GM21528 (cell line): ENCODE data around the gene CDK5.
"Not testable (repeated sequence)": the region's sequence is repeated elsewhere in the genome, so short reads cannot be mapped to it uniquely, and the experiment has no call there.

Experiments used
- ATAC-seq: cut with Tn5 transposase; IDR thresholded peaks from one replicate; pipeline ENCODE4 v1.9.1; 2021; ENCODE audit warnings: mild to moderate bottlenecking, moderate library complexity; ENCODE audit not compliant: unreplicated experiment, low FRiP score

CDK5 gene

DNA sequence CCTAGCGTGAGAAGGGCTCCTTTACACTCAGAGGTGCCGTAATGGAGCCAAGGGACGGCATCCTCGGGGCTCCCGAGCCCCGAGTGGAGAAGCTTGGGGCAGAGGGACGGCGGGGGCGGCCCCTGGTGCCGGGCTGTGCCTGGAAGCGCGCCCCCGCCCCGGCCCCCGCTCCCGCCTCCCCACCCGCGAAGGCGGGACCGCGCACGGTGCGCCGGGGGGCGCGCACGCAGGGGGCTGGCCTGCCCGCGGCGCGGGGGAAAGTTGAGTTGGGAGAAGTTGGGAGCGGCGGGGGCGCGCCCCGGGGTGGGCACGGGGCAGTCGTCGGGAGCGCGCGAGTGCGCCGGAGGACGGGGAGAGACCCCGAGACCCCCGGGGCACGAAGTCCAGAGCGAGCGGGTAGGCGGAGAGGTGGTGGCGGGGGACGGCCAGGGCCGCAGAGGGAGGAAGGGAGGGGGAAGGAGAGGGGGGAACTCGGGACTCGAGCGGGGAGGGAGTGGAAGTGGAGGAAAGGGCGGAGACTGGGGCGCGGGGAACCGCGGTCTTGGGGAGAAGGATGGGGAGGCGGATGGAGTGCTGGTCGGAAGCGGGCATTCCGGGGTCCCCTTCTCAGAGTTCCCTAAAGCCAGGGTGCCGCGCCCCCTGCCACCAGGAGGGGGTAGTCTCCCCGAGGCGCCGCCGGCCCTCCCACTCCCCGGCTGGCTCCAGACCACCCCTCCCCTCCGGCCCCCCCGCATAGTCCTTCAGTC is 1.8 kb upstream of the CDK5 start, which contains the start of gene SLC4A2:
Gene SLC4A2 (plus strand): TSS at position 223 of the 746 bp plus-strand sequence. CDS start 2,399 bp downstream, outside the sequence.
- ATAC-seq: peak; percentile 32

DNA sequence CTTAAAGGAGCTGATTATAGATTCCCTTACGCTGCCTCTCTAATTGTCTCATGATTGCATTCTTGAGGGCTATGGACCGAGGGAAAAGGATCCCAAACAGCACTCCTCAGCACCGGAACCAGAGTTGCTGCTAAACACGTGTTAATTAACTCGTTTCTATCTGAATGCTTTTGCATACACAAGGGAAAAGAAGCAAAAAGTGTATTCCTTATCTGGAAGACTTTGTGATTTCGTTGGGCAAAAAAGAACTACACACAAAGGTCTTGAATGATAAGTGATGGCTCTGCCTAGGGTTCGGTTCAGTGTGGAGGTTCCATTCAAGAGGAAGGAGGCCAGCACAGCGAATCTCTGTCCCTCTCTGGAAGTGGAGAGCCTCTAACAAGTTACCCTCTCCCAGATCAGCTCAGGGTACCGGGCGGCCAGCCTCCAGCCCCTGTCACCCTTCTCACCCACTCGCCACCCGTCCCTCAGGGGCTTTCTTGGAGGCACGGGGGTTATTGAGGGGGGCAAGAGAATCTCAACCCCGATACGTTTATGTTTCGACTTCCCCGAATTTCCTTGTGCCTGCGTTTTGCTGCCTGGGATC is 1.2 kb upstream of the CDK5 start:
- no peak for ATAC-seq

DNA sequence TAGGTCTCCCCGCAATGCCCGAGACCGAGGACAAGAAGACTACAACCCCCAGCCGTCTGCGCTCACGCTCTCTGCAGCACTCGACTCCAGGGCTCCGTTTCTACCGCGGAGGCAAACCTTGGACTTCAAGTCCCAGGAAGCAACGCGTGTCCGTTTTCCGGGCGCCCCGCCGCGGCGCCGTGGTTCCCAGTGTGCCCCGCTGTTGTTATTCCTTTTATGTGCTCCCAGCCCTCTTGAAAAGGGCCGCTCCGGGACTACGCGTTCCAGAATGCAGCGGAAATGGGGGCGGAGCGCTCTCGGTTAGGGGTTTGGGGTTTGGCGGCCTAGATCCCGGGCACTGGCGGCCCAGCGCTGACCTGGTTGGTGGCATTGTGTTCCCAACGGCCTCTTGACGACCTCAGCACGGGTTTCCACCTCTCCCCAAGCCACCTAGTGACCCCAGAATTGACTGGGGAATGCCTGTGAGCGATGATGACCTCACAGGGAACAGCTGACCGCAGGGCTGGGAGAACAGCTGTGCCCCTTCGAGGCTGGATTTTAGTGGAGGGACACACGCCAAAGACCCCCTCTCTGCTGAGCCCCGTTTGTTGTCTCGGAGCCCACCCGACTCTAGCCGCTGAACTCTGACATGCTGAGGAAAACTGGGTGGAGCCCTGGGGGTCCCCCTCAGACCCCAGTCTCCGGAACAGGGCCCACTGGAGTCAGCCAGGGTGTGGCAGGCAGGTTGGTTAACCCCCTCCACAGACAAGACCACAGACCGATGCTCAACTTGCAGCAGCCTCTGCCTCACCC is 488 bp upstream of the CDK5 start:
- ATAC-seq: peak; percentile 82

DNA sequence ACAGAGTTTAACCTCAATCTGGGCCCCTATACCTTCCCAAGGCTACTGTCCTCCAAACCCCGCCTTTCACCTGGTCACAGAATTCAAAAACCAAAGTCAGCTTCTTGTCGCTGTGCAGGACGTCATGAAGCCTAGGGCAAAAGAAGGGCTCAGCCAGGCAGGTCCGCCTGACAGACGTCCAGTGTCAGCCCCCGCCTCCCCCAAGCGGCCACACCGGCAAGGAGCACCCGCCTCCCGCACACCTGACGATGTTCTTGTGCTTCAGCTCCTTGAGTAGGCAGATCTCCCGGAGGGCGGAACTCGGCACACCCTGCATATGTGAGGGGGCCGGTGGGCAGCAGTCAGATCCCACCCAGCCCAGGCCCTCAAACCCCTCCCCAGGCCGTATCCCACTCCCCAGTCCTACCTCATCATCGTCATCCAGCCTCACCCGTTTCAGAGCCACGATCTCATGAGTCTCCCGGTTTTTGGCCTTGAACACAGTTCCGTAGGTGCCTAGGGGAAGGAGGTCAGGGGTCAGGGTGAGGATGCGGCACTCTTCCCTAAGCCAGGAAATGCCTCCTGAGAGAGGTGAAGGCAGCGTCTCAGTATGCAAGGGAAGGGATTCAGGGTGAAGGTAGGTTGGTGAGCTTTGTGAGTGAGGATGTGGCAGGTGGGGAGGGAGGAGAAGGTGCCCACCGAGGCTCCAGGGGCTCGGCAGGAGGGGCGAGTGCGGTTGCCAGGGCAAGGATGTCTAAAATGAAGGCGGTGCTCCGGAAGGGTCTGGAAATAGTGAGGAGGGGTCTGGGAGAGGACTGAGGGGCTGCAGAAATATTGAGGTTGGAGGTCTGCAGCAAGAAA is 811 bp downstream of the CDK5 start:
- ATAC-seq: no peak

DNA sequence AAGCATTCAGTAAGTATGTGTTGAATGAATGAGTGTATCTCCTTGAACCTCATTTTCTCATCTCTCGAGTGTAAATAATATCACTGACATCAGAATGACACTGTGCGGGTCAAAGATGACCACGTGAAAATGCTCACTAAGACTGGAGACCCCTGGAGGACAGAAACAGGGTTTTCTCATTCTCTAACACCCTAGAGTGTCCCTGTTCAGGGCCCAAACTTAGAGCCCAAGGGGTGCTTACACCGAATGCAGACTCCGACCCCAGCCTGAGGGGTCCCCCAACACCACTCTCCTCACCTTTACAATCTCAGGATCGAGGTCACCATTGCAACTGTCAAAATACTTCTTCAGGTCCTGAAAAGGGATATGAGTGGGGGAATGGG is 1.4 kb downstream of the CDK5 start:
- no peak for ATAC-seq

DNA sequence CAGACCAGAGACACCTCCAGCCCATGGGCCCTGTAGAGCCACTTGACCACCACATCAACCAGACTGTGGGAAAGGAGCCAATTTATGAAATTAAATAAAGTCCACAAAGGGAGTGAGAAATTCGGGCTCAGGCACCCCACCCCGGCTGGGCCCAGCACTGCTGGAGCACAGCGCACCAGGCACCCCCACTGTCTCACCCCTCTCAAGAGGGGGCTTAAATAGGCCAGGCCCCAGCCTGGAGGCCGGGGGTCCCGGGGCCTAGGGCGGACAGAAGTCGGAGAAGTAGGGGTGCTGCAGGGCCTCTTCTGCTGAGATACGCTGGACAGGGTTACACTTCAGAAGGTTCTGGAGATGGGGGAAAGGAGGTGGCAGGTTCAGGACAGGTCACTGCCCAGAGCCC is 3.9 kb downstream of the CDK5 start:
- ATAC-seq: no peak

DNA sequence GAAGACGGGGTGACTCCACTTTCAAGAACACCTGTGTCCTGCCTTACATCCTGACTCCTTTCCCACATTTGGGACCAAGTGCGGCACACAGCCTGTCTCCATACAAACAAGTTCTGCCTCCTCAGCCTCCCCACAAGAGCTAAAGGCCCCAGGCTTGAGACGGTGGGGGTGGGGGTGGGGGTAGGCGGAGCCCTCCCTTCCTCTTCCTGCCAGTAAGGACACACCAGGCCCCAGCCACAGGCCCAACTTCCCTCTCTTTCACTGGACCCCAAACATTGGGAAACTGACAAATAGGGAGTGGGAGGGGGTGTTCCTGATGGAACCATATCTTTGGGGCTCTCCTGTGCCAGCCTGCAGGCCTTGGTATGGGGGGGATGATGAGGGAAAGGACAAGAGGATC is 4.6 kb downstream of the CDK5 start:
- no peak for ATAC-seq

DNA sequence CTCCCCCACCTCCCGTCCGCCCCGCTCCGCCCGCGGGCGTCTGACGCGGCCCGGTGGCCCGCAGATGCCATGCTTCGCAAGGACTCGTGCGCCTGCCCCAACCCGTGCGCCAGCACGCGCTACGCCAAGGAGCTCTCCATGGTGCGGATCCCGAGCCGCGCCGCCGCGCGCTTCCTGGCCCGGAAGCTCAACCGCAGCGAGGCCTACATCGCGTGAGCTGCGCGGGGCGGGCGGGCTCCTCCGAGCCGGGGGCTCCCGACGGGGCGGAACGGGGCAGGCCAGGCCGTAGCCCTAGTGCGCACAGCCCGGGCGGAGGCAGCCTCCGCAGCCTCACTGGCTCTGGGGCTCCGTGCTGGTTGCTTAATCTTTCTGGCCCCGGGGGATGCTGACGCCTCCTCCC is 6.6 kb downstream of the CDK5 start:
- no peak for ATAC-seq

DNA sequence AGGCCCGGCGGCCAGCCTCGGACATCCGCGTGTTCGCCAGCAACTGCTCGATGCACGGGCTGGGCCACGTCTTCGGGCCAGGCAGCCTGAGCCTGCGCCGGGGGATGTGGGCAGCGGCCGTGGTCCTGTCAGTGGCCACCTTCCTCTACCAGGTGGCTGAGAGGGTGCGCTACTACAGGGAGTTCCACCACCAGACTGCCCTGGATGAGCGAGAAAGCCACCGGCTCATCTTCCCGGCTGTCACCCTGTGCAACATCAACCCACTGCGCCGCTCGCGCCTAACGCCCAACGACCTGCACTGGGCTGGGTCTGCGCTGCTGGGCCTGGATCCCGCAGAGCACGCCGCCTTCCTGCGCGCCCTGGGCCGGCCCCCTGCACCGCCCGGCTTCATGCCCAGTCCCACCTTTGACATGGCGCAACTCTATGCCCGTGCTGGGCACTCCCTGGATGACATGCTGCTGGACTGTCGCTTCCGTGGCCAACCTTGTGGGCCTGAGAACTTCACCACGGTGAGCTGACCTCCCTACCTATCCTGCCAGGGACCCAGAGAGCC is 8.7 kb downstream of the CDK5 start:
- ATAC-seq: no peak

DNA sequence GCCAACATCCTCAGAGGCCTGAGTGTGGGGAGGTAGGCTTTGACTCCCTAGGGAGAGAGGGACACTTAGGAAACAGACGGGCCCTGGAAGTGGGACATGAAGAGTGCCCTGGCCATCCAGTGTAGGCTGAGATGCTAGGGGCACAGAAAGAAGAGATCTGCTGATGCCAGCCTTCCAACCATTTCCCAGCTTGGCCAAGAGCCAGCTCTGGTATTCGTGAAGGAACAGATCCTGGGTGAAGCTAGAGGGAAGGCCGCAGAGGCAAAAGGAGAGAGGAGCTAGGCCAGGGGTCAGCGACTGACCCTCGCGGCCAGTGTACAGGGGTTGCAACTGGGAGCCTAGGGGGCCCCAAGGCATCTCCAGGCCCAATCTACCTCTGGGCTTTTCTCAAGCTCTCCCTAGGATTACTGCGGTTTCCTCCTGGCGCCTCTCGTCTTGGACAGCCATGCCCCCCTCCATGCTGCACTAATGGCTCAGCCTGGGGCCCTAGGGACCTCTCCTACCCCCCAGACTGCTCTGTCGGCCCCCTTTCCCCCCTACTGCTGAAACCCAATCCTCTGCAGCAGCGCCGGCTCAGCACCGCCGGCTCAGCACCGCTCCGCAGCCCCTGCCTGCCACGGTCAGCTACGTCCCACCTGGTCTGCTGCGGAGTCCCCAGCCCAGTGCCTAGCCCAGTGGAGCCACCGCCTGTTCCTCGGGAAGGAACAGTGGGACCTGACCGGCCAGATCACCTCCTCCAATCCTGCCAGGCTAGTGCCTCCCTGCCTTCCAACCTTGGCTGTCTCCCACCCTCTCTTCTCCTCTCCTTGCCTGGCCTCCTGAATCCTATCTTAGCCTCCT is 9.5 kb downstream of the CDK5 start, which contains the start of gene ASIC3:
Gene ASIC3 (plus strand): TSS at position 556 of the 840 bp plus-strand sequence. CDS start 355 bp downstream, outside the sequence.
- ATAC-seq: no peak

DNA sequence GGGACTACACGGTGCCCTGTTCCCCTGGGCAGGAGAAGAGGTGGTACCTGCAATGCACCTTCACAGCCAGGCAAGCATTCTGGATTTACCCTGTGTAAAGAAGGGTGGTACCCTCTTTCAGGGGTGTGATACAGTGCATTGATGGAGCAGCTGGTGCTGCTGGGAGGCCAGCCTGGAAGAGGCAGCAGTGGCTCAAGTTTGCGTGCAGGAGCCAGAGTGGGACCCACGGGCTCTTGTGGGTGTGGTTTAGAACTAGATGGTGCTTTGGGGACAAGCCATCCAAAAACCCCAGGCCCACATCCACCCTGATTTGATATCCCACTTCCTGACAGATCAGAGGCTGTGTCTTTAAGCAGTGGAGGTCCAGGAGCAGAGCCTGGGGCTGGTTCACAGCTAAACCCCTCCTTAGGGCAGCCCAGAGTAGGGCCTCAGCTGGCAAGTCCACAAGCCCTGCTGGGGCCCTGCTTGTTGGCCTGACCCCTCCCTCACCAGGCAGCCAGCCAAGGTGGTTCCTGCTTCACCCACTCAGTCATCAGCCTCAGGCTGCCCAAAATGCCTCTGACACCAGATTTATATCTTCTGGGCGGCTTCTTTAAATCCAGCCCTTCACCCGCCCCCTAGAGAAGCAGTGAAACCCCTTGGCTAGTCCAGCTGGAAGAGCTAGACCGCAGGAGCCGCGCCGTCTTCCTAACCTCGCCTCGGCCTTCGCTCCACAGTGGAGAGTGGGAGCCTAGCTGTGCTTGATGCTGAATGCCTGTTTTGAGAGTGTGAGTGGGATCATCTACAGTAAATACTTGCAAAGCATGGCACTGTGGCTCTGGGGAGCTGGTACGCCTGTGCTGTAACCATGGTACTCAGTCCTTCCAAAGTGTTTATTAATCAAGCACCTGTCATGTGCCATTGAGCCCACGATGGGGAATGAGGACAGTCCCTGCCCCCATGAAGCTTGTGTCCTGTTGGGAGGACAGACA is 10.8 kb downstream of the CDK5 start:
- no peak for ATAC-seq

DNA sequence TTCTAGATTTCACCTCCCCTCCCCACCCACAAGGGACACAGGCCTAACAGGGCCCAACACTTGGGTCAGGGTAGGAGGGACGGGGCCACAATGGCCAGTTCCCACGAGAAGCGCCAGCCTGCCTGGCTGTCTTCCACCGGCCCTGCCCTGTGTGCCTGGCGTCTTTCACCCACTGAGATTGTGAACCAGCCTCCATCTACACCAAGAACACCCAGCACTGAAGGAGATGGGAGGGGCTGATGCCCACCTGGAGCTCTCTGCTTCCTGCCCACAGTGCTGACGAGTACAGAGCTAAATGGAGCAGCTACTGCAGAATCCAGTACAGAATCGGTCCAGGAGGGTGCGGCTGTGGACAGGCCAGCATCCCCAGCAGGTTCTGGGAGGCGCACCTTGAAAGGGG is 11.7 kb downstream of the CDK5 start:
- no peak for ATAC-seq

DNA sequence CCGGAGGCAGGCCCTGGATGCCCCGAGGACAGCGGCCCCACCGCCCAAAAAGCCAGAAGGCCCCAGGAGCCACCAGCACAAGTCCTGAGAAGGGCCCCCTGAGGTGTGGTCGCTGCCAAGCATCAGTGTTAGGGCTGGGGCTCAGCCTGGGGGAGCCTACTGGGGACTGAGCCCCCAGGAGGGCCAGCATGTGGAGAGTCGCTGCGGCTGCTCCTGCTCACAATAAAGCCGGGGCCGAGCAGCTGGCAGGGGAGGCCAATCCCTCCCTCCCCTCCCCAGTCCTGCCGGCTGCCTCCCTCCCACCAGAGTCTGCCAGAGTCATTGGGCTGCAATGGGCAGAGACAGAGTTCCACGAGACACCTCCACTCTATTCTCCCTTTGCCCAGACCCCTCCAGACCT is 12.4 kb downstream of the CDK5 start:
- no peak for ATAC-seq

DNA sequence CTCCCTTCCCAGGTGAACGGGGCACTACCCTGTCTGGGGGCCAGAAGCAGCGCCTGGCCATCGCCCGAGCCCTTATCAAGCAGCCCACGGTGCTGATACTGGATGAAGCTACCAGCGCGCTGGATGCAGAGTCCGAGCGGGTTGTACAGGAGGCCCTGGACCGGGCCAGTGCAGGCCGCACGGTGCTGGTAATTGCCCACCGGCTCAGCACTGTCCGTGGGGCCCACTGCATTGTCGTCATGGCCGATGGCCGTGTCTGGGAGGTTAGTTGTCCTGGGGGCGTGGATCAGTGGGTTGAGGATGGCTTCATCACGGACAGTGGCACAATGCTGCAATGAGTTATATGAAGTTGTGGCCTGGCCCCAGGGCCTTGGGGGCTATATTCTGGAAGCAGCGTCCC is 13.7 kb downstream of the CDK5 start:
- ATAC-seq: no peak

DNA sequence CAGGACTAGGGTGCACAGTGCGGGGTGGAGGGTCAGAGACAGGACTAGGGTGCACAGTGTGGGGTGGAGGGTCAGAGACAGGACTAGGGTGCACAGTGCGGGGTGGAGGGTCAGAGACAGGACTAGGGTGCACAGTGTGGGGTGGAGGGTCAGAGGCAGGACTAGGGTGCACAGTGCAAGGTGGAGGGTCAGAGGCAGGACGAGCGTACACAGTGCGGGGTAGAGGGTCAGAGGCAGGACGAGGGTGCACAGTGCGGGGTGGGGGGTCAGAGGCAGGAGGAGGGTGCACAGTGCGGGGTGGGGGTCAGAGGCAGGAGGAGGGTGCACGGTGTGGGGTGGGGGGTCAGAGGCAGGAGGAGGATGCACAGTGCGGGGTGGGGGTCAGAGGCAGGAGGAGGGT is 14.2 kb downstream of the CDK5 start:
- ATAC-seq: not testable (repeated sequence)

DNA sequence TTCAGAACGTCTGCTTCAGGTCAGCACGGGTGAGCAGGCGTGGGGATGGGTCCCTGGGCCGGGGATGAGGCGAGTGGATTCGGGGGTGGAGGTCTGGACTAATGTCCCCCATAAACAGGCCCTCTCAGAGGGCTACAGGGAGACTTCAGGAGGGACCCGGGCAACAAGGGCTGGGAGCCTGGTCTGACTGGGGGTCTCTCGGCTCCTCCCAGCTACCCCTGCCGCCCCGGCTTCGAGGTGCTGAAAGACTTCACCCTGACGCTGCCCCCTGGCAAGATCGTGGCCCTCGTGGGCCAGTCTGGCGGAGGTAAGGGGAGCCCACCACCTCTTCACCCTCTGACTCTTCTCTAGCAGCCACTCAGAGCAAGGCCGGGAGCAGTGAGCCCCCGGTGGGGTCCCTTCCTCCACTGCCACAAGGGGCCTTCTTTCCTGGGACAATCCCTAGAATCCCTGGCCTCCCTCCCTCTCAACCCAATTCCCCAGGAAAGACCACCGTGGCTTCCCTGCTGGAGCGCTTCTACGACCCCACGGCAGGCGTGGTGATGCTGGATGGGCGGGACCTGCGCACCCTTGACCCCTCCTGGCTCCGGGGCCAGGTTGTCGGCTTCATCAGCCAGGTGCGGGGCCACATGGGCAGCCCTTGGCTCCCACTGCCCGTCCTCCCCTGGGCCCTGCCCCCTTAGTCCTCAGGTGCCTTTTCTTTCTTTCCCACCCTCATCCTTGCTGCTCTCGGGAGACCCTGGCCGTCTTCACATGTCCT is 16.9 kb downstream of the CDK5 start:
- no peak for ATAC-seq

DNA sequence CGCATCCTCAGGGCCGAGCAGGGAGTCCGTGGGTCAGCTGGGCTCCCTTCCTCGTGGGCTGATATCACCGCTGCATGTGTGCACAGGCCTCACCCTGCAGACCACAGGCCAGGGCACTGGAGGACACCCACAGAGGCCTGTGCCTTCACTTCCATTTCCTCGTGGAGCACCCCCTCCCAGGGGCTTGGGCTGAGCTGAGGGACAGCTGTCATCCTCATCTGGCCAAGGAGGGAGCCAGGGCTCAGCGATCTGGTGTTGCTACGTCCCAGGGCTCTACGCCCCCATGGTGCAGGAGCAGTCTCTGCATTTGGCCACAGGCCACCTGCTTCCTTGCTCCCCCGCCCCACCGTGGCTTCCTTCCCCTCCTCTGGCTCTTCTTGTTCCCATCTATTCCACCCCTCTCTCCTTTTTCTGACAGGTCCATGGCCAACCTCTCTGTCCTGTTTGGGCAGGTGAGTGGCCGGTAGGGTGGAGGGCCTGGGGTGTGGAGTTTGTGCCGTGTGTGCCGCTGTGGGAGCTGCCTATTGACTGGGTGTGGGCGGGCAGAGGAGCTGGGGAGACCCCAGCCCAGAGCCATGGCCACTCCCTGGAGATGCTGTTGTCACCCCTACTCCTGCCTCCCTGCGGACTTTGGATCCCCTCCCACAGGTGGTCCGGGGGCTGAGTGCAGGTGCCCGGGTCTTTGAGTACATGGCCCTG is 17.7 kb downstream of the CDK5 start:
- no peak for ATAC-seq
